Colonic mucosa (tissue), 4 donors: ENCODE data around the gene VSTM1. TPM values are rescaled to one million over a fixed set of nuclear protein-coding genes. Genes with fewer than 3 reads are reported as not detected.
A peak's percentile ranks its signal among the peaks of the same experiment; 100 is the strongest.
"Not testable (repeated sequence)": the region's sequence is repeated elsewhere in the genome, so short reads cannot be mapped to it uniquely, and the experiment has no call there.

Experiments
- DNase-seq: peaks from one replicate; pipeline ENCODE4 v3.0.0-alpha.2; 2020
- H3K27ac ChIP-seq: fragments of 200-600 bp; one replicate; pipeline ENCODE4 v1.8.0; 2021
- H3K27me3 ChIP-seq: fragments of 200-600 bp; one replicate; pipeline ENCODE4 v1.8.0; 2021
- H3K36me3 ChIP-seq: fragments of 200-600 bp; one replicate; pipeline ENCODE4 v1.8.0; 2021
- H3K4me1 ChIP-seq: fragments of 200-600 bp; one replicate; pipeline ENCODE4 v1.8.0; 2021; ENCODE audit warnings: mild to moderate bottlenecking
- H3K4me3 ChIP-seq: fragments of 200-600 bp; one replicate; pipeline ENCODE4 v1.8.0; 2021
- H3K9ac ChIP-seq, 2 donors: one replicate each; pipeline ENCODE4 v1.7.0; 2013; ENCODE audit warnings: control low read depth in 2 of 2, low read depth in 2 of 2, low read length in 2 of 2
- H3K9me3 ChIP-seq: fragments of 200-600 bp; one replicate; pipeline ENCODE4 v1.8.0; 2021
- intact Hi-C: fragments of 100-400 bp; cut with DNase I; formaldehyde crosslinking; loops from one replicate; pipeline ENCODE4 v1.14.1; 2022
- total RNA-seq, 2 donors: library from RNA; stranded (reverse); fragmentation: NEBNext Ultra II Directional in 1 of 2; extraction: Animal tissue kit (Norgen Biotek cat#: 25700) in 1 of 2; gene quantifications; one replicate each; pipeline ENCODE4 v1.2.1, GENCODE V29; 2021
- TF ChIP-seq, protein P1 (sequence below): fragments of 200-600 bp; IDR thresholded peaks from one replicate; pipeline ENCODE4 v1.8.0; 2022; ENCODE audit warnings: antibody characterized with exemption, mild to moderate bottlenecking
- donor health status: healthy.
- donor health status: DM: no; HTN: no; CAD: no.
- donor health status: DM: no; HTN: no; CAD: no.

The VSTM1 gene
- total RNA-seq, 2 donors from 2014 or later, result not detected

DNA sequence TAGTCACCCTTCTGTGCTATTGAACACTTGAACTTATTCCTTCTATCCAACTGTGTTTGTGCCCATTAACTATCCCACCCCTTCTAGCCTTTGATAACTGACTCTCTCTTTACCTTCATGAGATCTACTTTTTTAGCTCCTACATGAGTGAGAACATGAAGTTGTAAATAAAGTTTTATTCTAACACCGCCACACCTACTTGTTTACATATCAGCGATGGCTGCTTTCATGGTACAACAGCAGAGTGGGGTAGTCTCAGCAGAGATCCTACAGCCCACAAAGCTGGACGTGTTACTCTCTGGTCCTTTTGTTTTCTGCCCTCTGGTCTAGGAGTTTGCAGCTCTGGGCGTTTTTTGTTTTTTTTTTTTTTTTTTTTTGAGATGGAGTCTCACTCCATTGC lies 23.7 kb downstream of the VSTM1 start:
- no peaks in the 10 kb centered on the region for H3K36me3 ChIP-seq
- H3K27ac ChIP-seq, result no peak overlapping the region
- no peaks in the 10 kb centered on the region for H3K27me3 ChIP-seq
- H3K9me3 ChIP-seq, result no peaks in the 10 kb centered on the region
- H3K9ac ChIP-seq, result no peak overlapping the region
- no peaks in the 10 kb centered on the region for H3K4me1 ChIP-seq
- no peak for DNase-seq
- intact Hi-C loops, result no loop called here
- TF ChIP-seq, protein P1, sequence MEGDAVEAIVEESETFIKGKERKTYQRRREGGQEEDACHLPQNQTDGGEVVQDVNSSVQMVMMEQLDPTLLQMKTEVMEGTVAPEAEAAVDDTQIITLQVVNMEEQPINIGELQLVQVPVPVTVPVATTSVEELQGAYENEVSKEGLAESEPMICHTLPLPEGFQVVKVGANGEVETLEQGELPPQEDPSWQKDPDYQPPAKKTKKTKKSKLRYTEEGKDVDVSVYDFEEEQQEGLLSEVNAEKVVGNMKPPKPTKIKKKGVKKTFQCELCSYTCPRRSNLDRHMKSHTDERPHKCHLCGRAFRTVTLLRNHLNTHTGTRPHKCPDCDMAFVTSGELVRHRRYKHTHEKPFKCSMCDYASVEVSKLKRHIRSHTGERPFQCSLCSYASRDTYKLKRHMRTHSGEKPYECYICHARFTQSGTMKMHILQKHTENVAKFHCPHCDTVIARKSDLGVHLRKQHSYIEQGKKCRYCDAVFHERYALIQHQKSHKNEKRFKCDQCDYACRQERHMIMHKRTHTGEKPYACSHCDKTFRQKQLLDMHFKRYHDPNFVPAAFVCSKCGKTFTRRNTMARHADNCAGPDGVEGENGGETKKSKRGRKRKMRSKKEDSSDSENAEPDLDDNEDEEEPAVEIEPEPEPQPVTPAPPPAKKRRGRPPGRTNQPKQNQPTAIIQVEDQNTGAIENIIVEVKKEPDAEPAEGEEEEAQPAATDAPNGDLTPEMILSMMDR, result no peak
- no peak overlapping the region for H3K4me3 ChIP-seq

DNA sequence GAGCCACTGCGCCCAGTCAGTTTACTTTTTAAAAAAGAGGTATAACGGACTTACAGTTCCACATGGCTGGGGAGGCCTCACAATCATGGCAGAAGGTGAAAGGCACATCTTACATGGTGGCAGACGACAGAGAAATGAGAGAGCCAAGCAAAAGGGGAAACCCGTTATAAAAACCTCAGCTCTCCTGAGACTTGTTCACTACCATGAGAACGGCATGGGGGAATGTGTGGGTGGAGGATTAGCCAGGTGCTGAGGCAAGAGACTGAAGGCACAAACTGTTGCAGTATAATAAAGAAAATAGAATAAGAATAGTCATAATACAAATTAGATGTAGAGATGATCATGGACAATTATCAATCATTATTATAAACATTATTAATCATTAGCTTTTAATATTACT lies 27.2 kb downstream of the VSTM1 start:
- H3K27me3 ChIP-seq, DNase-seq, H3K27ac ChIP-seq, H3K4me1 ChIP-seq, H3K36me3 ChIP-seq, intact Hi-C loops, H3K4me3 ChIP-seq, H3K9ac ChIP-seq, H3K9me3 ChIP-seq: not testable (repeated sequence)

DNA sequence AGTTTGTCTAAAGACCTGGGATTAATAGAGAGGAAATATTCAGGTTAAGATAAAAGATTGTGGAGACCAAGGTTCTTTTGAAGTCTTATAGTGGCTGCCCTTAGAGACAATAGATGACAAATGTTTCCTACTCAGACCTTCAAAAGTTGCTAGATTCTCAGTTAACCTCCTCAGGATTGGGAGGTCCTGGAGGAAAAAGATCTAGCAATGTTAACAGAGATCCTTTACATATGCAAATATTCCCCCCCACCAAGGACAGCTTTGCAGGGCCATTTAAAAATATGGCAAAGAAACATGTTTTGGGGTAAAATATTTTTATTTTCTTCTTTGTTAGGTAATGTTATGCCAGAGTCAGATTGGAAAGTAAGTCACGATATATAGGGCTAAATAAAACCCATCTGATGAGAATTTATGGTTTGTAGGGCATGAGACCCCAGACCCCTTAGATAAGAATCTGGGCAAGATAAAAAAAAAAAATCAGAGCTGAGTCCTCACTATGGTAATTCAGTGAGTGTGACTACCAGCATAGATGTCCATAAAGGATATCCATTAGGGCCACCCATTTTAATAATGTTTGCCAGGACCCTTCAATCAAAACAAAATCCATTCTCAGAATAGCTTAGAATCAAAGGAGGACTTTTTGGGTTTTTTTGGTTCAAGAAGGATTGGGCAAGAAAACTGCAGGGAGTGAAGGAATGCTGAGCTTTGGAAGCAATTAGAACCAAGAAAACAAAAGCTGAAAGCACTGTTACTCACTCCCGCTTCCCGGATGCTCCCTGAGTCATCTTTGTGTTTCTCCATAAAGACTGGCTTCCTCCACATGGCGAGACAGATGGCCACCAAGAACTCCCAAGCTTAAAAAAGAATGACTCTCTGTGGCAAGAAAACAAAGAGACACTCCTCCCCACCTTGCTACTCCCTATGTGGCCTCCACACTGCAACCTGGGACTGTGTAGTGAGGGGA lies 28.2 kb downstream of the VSTM1 start:
- TF ChIP-seq, protein P1, result no peak
- DNase-seq, result no peak

DNA sequence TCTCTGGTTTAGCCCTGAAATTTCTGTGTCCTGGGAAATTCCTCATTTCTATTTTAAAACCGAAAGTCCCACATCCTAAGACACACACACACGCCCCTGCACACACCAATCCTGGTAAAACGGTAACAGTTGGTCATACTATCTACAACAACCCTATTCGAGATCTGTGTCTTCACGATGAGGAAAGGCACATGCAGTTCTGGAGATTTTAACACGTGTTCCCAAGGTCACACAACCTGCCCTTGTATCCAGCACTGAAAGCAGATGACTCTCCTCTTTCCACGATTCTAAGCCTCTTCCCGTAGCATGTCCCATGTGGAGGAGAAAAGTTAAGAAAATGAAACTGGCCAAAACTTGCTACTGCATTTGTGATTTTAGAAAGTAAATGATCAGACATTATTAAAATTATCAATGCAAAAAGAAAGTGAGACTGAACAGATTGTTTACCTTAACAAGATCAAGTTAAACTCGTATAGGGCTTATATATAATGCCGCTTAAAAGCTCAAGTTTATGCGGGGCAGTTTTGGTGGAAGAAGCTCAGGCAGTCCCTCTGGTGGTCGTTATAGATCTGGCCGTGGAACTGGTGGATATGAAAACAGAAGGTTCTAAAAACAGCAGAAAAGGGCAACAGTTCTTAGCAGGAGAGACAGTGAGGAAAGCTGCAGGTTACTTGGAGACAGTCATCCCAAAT lies 32.7 kb downstream of the VSTM1 start:
- Histone ChIP-seq H3K4me3 (no peak overlapping the region), H3K36me3 (no peaks in the 10 kb centered on the region), H3K27me3 (no peaks in the 10 kb centered on the region), H3K4me1 (no peaks in the 10 kb centered on the region), H3K9me3 (no peaks in the 10 kb centered on the region), H3K9ac (no peak overlapping the region), H3K27ac (no peak overlapping the region)
- intact Hi-C loops, result no loop called here
- TF ChIP-seq, protein P1, result no peak
- DNase-seq, result no peak

More for the DNA sequence above, 28.2 kb downstream of the VSTM1 start:
- H3K9me3 ChIP-seq, result no peaks in the 10 kb centered on the region
- intact Hi-C loops, result no loop called here
- no peaks in the 10 kb centered on the region for H3K4me1 ChIP-seq
- H3K4me3 ChIP-seq, result no peak overlapping the region
- no peaks in the 10 kb centered on the region for H3K27me3 ChIP-seq
- H3K9ac ChIP-seq, result no peak overlapping the region
- no peaks in the 10 kb centered on the region for H3K36me3 ChIP-seq
- no peak overlapping the region for H3K27ac ChIP-seq

DNA sequence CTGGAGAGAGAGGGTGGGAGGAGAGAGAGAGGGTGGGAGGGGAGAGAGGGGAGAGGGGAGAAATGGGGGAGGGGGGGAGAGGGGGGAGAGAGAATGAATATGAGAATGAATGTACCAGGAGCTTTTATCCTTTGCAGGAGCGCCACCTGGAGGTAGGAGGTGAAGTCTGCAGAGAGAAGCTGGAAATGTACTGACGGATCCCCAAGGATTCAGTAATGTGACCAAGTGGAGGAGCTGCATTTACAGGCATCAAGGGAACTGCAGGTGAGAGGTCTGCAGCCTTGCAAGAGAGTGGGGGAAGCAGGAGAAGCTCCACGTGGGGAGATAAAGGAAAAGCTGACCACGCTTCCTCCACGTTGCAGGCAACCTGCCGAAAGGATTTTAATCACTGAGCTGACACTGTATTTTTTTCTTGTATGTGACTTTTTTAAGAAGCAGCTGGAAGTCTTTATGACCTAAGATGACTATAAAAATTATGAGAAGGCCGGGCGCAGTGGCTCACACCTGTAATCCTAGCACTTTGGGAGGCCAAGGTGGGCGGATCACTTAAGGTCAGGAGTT lies 33.7 kb downstream of the VSTM1 start:
- Histone ChIP-seq H3K4me1 (no peaks in the 10 kb centered on the region), H3K9ac (no peak overlapping the region), H3K4me3 (no peak overlapping the region), H3K27ac (no peak overlapping the region), H3K27me3 (no peaks in the 10 kb centered on the region), H3K36me3 (no peaks in the 10 kb centered on the region), H3K9me3 (no peaks in the 10 kb centered on the region)
- intact Hi-C loops, result loop anchor here (10.0 kb wide), 1 partner anchor 225 kb away; no protein-coding TSS in a partner anchor
- peak; percentile 62 for DNase-seq
- TF ChIP-seq, protein P1, result peak; percentile 39
